Neural cell (in vitro differentiated cells): ENCODE results near the gene CUX1. TPM values are rescaled to one million over a fixed set of nuclear protein-coding genes. Genes with fewer than 3 reads are reported as not detected.

Experiments
- H2AFZ ChIP-seq: fragments of 200-600, 300-800 bp; sonication (generic), shearing (Covaris generic); 2 replicates; pipeline ENCODE4 v1.6.0; 2014; ENCODE audit warnings: low read depth, mild to moderate bottlenecking, antibody characterized with exemption, low read length, moderate library complexity
- H3F3A ChIP-seq: fragments of 200-600 bp; shearing (Covaris generic); 2 replicates; pipeline ENCODE4 v1.6.1; 2016; ENCODE audit warnings: mild to moderate bottlenecking, moderate library complexity, mixed read lengths, antibody characterized with exemption, low read length; ENCODE audit not compliant: insufficient read depth, poor library complexity, severe bottlenecking
- H3K27ac ChIP-seq: fragments of 200-600, 300-800 bp; sonication (generic), shearing (Covaris generic); 2 replicates; pipeline ENCODE4 v1.5.1; 2014; ENCODE audit warnings: mild to moderate bottlenecking, low read length, moderate library complexity
- H3K27me3 ChIP-seq: fragments of 300-800, 200-600 bp; sonication (generic), shearing (Covaris generic); 2 replicates; pipeline ENCODE4 v1.6.0; 2014; ENCODE audit warnings: mild to moderate bottlenecking, low read depth, low read length, moderate library complexity; ENCODE audit not compliant: insufficient read depth
- H3K36me3 ChIP-seq: fragments of 300-800, 200-600 bp; sonication (generic), shearing (Covaris generic); 2 replicates; pipeline ENCODE4 v1.5.1; 2014; ENCODE audit warnings: mild to moderate bottlenecking, antibody characterized with exemption, low read length, moderate library complexity; ENCODE audit not compliant: insufficient read depth
- H3K4me2 ChIP-seq: fragments of 300-800, 200-600 bp; sonication (generic), shearing (Covaris generic); 2 replicates; pipeline ENCODE4 v1.6.0; 2014; ENCODE audit warnings: mild to moderate bottlenecking, low read length
- H3K4me3 ChIP-seq: fragments of 300-800, 200-600 bp; sonication (generic), shearing (Covaris generic); 2 replicates; pipeline ENCODE4 v1.5.1; 2014; ENCODE audit warnings: mild to moderate bottlenecking, low read length, moderate library complexity
- H3K79me2 ChIP-seq: fragments of 200-600 bp; shearing (Covaris generic); replicated peaks from 2 replicates; pipeline ENCODE4 v1.6.0; 2014; ENCODE audit warnings: mild to moderate bottlenecking, low read length, moderate library complexity; ENCODE audit not compliant: insufficient read depth
- H3K9ac ChIP-seq: fragments of 300-800, 200-600 bp; sonication (generic), shearing (Covaris generic); 2 replicates; pipeline ENCODE4 v1.6.1; 2016; ENCODE audit warnings: mild to moderate bottlenecking, low read length, mixed read lengths
- H3K9me2 ChIP-seq: fragments of 200-600 bp; shearing (Covaris generic); 2 replicates; pipeline ENCODE4 v1.6.1; 2016; ENCODE audit warnings: mild to moderate bottlenecking, low read length, mixed read lengths; ENCODE audit not compliant: insufficient read depth
- H3K9me3 ChIP-seq: fragments of 200-600, 300-800 bp; sonication (generic), shearing (Covaris generic); 2 replicates; pipeline ENCODE4 v1.6.1; 2016; ENCODE audit warnings: mild to moderate bottlenecking, mixed run types, low read length, moderate library complexity, mixed read lengths
- H4K20me1 ChIP-seq: fragments of 200-600 bp; shearing (Covaris generic); 2 replicates; pipeline ENCODE4 v1.6.1; 2016; ENCODE audit warnings: mild to moderate bottlenecking, mixed run types; ENCODE audit not compliant: insufficient read depth
- CTCF ChIP-seq: fragments of 450-650 bp; IDR thresholded peaks from 2 replicates; pipeline ENCODE4 v1.5.1; 2014; ENCODE audit warnings: antibody characterized with exemption, mild to moderate bottlenecking, moderate library complexity; ENCODE audit not compliant: poor library complexity, severe bottlenecking
- EP300 ChIP-seq: fragments of 450-650 bp; conservative IDR thresholded peaks from 2 replicates; pipeline ENCODE4 v1.6.1; 2014; ENCODE audit warnings: antibody characterized with exemption, mild to moderate bottlenecking, moderate library complexity; ENCODE audit not compliant: poor library complexity, severe bottlenecking
- EZH2 ChIP-seq: fragments of 200-600, 300-800 bp; shearing (Covaris generic), sonication (generic); IDR thresholded peaks from 2 replicates; pipeline ENCODE4 v1.6.1; 2014; ENCODE audit warnings: antibody characterized with exemption, low read length, borderline replicate concordance, mild to moderate bottlenecking; ENCODE audit not compliant: insufficient read depth, poor library complexity, severe bottlenecking
- MXI1 ChIP-seq: fragments of 450-650 bp; conservative IDR thresholded peaks from 2 replicates; pipeline ENCODE4 v1.6.1; 2014; ENCODE audit warnings: antibody characterized with exemption, mild to moderate bottlenecking; ENCODE audit not compliant: poor library complexity, severe bottlenecking
- POLR2AphosphoS5 ChIP-seq: IDR thresholded peaks from 2 replicates; pipeline ENCODE4 v1.6.1; 2012
- RAD21 ChIP-seq: fragments of 450-650 bp; conservative IDR thresholded peaks from 2 replicates; pipeline ENCODE4 v1.6.1; 2014; ENCODE audit warnings: antibody characterized with exemption, mild to moderate bottlenecking, moderate library complexity
- REST ChIP-seq: IDR thresholded peaks from 2 replicates; pipeline ENCODE4 v1.6.1; 2012; ENCODE audit warnings: borderline replicate concordance
- SMC3 ChIP-seq: fragments of 450-650 bp; conservative IDR thresholded peaks from 2 replicates; pipeline ENCODE4 v1.6.1; 2014; ENCODE audit warnings: antibody characterized with exemption, mild to moderate bottlenecking, moderate library complexity; ENCODE audit not compliant: poor library complexity
- TAF1 ChIP-seq: IDR thresholded peaks from 2 replicates; pipeline ENCODE4 v1.6.1; 2012; ENCODE audit warnings: low read depth
- polyA plus RNA-seq: library from polyadenylated mRNA; depleted of rRNA; stranded (reverse); fragments of >200 nt; gene quantifications from 2 replicates; pipeline ENCODE4 v1.2.3, GENCODE V29; 2014

The CUX1 gene
- polyA plus RNA-seq, 1 donor from 2014 or later = 26.6 TPM

- TF ChIP-seq SMC3 (no peak), EP300 (no peak), CTCF (no peak), TAF1 (no peak), MXI1 (no peak), POLR2AphosphoS5 (peak; percentile 19)
- Histone ChIP-seq H2AFZ (no peak overlapping the region), H3K9ac (no peak overlapping the region), H3F3A (no peaks in the 10 kb centered on the region), H3K36me3 (no peaks in the 10 kb centered on the region), H3K9me3 (no peaks in the 10 kb centered on the region), H3K27me3 (no peaks in the 10 kb centered on the region), H3K4me3 (no peak overlapping the region), H3K9me2 (no peaks in the 10 kb centered on the region), H4K20me1 (no peaks in the 10 kb centered on the region), H3K79me2 (no peaks in the 10 kb centered on the region), H3K4me2 (no peak overlapping the region), H3K27ac (no peak overlapping the region)
Measured at GRCh38 chr7:102220960-102221800, 403.8 kb downstream of the CUX1 start.

GRCh38 chr7:102221961-102222360, 404.5 kb downstream of the CUX1 start:
- H3K4me3 ChIP-seq = no peak overlapping the region
- no peaks in the 10 kb centered on the region for H3K27me3 ChIP-seq
- H3K4me2 ChIP-seq = no peak overlapping the region
- no peaks in the 10 kb centered on the region for H3K9me3 ChIP-seq
- no peaks in the 10 kb centered on the region for H3K36me3 ChIP-seq
- TF ChIP-seq CTCF = no peak
- no peak for TF ChIP-seq EZH2
- TF ChIP-seq EP300 = no peak
- no peak for TF ChIP-seq REST
- TF ChIP-seq RAD21 = no peak
- TF ChIP-seq MXI1 = no peak
- no peak for TF ChIP-seq POLR2AphosphoS5
- H4K20me1 ChIP-seq = no peaks in the 10 kb centered on the region
- H3K9me2 ChIP-seq = no peaks in the 10 kb centered on the region
- H3K27ac ChIP-seq = no peak overlapping the region
- H2AFZ ChIP-seq = no peak overlapping the region
- H3F3A ChIP-seq = no peaks in the 10 kb centered on the region
- H3K79me2 ChIP-seq = no peaks in the 10 kb centered on the region
- no peak overlapping the region for H3K9ac ChIP-seq
